Measurements from ENCODE around the gene YAF2.

YAF2 gene

DNA sequence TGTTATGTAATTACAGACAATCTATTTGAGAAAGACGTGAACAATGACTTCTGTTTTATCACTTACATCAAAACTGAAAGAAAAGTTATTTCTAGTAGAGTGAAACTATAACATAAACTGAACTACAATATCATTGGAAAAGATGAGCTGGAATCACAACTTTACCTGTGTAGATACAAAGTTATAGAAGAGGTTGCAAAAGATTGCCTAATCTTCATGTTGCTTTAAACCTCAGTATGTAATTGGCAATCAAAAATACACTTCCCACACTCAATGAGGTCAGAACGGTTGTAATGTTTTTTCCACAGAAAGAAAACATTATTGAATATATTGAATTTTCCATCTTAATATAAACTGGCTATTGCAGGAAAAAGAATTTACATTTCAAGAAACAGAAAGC lies 55.7 kb downstream of the YAF2 start:
- no peak overlapping the region for H3K4me3 ChIP-seq (ENCODE audit: low read depth in 1 of 2, low read length in 2 of 2)
- H3K27ac ChIP-seq (ENCODE audit: low read depth, low read length) = no peak overlapping the region
- peaks cover 0 to 1% of the 10 kb centered on the region in 2 donors for H3K36me3 ChIP-seq (ENCODE audit: control insufficient read depth in 1 of 2, insufficient read depth in 2 of 2, low read length in 2 of 2)

DNA sequence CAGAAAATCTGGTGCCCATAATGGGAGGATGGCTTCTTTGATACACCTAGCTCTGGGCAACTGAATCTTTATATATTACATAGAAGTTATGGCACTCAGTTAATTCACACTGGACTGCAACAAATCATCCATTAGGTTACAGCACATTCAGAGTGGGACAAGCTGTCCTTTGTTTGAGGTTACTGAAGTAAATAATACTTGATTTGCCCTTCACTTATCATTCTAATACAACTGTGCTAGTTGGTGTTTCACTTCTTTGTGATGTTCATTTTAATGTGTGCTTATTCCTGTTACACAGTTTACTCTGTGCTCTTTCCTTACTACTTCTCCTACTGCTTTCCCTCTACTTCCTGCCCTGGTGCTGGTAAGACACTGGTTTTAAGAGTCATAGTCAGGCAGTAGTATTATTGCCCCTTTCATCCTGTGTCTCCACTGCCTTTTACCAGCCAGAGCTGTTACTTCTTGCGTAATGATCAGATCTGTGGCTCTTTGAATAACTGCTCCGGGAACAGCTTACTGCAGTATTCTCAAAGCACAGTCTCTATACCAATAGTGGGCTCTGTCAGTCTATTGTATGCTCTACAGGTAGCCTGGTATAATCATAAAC lies 57.0 kb downstream of the YAF2 start:
- peaks cover 0 to 4% of the 10 kb centered on the region in 2 donors for H3K36me3 ChIP-seq (ENCODE audit: control insufficient read depth in 1 of 2, insufficient read depth in 2 of 2, low read length in 2 of 2)
- no peaks in the 10 kb centered on the region for H3K9me3 ChIP-seq (ENCODE audit: control insufficient read depth in 1 of 2, low read length in 2 of 2)
- H3K4me1 ChIP-seq (ENCODE audit: control insufficient read depth in 1 of 2, insufficient read depth in 2 of 2, low read length in 2 of 2) = no peaks in the 10 kb centered on the region
- H3K9ac ChIP-seq (ENCODE audit: low read depth in 1 of 2, low read length in 2 of 2) = no peak overlapping the region
- H3K27ac ChIP-seq (ENCODE audit: low read depth, low read length) = no peak overlapping the region
- no peaks in the 10 kb centered on the region for H3K27me3 ChIP-seq (ENCODE audit: control insufficient read depth in 1 of 2, insufficient read depth in 2 of 2, low read length in 2 of 2)
- H3K4me3 ChIP-seq (ENCODE audit: low read depth in 1 of 2, low read length in 2 of 2) = no peak overlapping the region

More for the DNA sequence above, 55.7 kb downstream of the YAF2 start:
- no peaks in the 10 kb centered on the region for H3K4me1 ChIP-seq (ENCODE audit: control insufficient read depth in 1 of 2, insufficient read depth in 2 of 2, low read length in 2 of 2)
- no peaks in the 10 kb centered on the region for H3K9me3 ChIP-seq (ENCODE audit: control insufficient read depth in 1 of 2, low read length in 2 of 2)
- H3K9ac ChIP-seq (ENCODE audit: low read depth in 1 of 2, low read length in 2 of 2) = no peak overlapping the region
- no peaks in the 10 kb centered on the region for H3K27me3 ChIP-seq (ENCODE audit: control insufficient read depth in 1 of 2, insufficient read depth in 2 of 2, low read length in 2 of 2)

DNA sequence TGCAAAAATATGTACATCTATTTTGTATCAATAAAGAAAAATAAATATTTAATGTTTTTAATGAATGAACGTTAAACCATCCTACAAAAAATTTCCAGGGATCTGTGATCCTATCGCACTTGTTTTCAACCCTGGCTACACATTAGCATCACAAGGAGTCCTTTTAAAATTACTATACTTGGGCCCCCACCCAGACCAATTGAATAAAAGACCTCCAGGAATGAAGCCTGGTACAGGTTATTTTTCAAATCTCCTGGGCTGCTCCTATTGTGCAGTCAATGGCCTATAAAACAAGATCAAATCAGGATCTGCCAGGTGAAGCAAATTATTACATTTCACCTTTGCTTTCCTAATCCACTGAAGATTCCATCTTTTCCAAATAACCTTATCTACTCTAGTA lies 59.9 kb downstream of the YAF2 start:
- H3K4me1 ChIP-seq (ENCODE audit: control insufficient read depth in 1 of 2, insufficient read depth in 2 of 2, low read length in 2 of 2) = no peaks in the 10 kb centered on the region
- no peak overlapping the region for H3K27ac ChIP-seq (ENCODE audit: low read depth, low read length)
- H3K9me3 ChIP-seq (ENCODE audit: control insufficient read depth in 1 of 2, low read length in 2 of 2) = no peaks in the 10 kb centered on the region
- H3K27me3 ChIP-seq (ENCODE audit: control insufficient read depth in 1 of 2, insufficient read depth in 2 of 2, low read length in 2 of 2) = no peaks in the 10 kb centered on the region
- no peak overlapping the region for H3K4me3 ChIP-seq (ENCODE audit: low read depth in 1 of 2, low read length in 2 of 2)
- peaks cover 0 to 4% of the 10 kb centered on the region in 2 donors for H3K36me3 ChIP-seq (ENCODE audit: control insufficient read depth in 1 of 2, insufficient read depth in 2 of 2, low read length in 2 of 2)
- no peak overlapping the region for H3K9ac ChIP-seq (ENCODE audit: low read depth in 1 of 2, low read length in 2 of 2)

DNA sequence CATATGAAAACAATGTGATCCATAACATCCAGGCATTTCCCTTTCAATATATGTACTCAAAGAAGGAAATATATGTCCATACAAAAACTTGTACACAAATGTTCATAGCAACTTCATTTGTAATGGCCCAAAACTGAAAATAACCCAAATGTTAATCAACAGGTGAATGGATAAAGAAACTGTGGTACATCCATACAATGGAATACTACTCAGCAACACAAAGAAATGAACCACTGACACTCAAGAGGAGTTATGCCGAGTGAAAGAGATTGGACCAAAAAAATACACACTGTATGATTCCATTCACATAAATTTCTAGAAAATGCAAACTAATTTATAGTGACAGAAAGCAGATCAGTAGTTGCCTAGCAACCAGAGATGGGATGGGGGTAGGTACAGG lies 63.1 kb downstream of the YAF2 start:
- no peaks in the 10 kb centered on the region for H3K4me1 ChIP-seq (ENCODE audit: control insufficient read depth in 1 of 2, insufficient read depth in 2 of 2, low read length in 2 of 2)
- H3K36me3 ChIP-seq (ENCODE audit: control insufficient read depth in 1 of 2, insufficient read depth in 2 of 2, low read length in 2 of 2) = peaks cover 0 to 10% of the 10 kb centered on the region in 2 donors
- H3K4me3 ChIP-seq (ENCODE audit: low read depth in 1 of 2, low read length in 2 of 2) = no peak overlapping the region
- no peak overlapping the region for H3K27ac ChIP-seq (ENCODE audit: low read depth, low read length)
- H3K27me3 ChIP-seq (ENCODE audit: control insufficient read depth in 1 of 2, insufficient read depth in 2 of 2, low read length in 2 of 2) = no peaks in the 10 kb centered on the region
- H3K9ac ChIP-seq (ENCODE audit: low read depth in 1 of 2, low read length in 2 of 2) = no peak overlapping the region
- H3K9me3 ChIP-seq (ENCODE audit: control insufficient read depth in 1 of 2, low read length in 2 of 2) = no peaks in the 10 kb centered on the region

DNA sequence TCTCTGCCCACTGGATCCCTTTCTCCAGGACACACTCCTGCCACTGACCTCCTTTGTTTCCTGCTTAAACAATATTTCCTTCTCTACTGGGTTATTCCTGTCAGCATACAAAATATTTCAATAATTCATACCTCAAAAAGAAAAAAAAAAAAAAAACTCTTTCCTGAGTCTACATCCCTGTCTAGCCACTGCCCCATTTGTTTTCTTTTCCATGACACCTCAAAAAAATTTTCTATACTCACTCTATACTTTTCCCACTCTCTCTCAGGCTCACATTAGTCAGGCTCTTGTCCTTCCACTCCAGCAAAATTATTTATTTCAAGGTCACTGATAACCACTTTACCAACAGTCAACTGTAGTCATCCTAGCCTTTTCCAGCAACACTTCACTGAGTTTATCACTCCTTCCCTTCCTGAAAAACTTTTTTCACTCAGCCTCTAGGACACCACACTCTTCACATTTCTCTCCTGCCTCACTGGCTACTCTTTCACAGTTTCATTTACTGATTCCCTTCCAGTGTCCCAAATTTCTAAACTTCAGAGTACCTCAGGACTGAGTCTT lies 64.0 kb downstream of the YAF2 start:
- peaks cover 0 to 10% of the 10 kb centered on the region in 2 donors for H3K36me3 ChIP-seq (ENCODE audit: control insufficient read depth in 1 of 2, insufficient read depth in 2 of 2, low read length in 2 of 2)
- H3K9ac ChIP-seq (ENCODE audit: low read depth in 1 of 2, low read length in 2 of 2) = no peak overlapping the region
- H3K4me3 ChIP-seq (ENCODE audit: low read depth in 1 of 2, low read length in 2 of 2) = no peak overlapping the region
- H3K9me3 ChIP-seq (ENCODE audit: control insufficient read depth in 1 of 2, low read length in 2 of 2) = no peaks in the 10 kb centered on the region
- no peaks in the 10 kb centered on the region for H3K27me3 ChIP-seq (ENCODE audit: control insufficient read depth in 1 of 2, insufficient read depth in 2 of 2, low read length in 2 of 2)
- no peaks in the 10 kb centered on the region for H3K4me1 ChIP-seq (ENCODE audit: control insufficient read depth in 1 of 2, insufficient read depth in 2 of 2, low read length in 2 of 2)
- no peak overlapping the region for H3K27ac ChIP-seq (ENCODE audit: low read depth, low read length)

DNA sequence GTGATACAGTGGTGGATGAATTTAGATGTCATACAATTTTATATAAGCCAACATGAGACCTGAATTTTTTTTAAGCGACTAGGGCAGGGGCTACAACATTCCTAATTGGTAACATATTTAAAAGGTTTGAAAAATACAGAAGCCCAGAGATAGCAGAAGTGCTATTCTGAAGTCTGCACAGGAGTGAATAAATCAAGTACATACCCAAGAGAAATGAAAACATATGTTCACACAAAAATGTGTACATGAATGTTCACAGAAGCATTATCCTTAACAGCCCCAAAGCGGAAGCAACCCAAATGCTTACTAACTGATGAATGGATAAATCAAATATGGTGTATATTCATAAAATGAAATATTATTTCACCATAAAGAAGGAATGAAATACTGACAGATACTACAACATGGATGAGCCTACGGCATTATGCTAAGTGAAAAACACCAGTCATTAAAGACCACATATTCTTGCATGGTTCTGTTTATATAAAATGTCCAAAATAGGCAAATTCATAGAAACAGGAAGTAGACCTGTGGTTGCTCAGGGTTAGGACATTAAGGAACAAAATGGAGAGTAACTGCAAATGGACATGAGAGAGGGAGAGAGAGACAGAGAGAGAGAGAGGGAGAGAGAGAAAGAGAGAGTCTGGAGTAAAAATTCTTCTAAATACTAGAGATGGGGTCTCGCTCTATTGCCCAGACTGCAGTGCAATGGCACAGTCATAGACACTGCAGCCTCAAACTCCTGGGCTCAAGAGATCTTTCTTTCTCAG lies 65.4 kb downstream of the YAF2 start:
- H3K9ac ChIP-seq (ENCODE audit: low read depth in 1 of 2, low read length in 2 of 2) = no peak overlapping the region
- no peaks in the 10 kb centered on the region for H3K9me3 ChIP-seq (ENCODE audit: control insufficient read depth in 1 of 2, low read length in 2 of 2)
- H3K4me1 ChIP-seq (ENCODE audit: control insufficient read depth in 1 of 2, insufficient read depth in 2 of 2, low read length in 2 of 2) = no peaks in the 10 kb centered on the region
- no peak overlapping the region for H3K27ac ChIP-seq (ENCODE audit: low read depth, low read length)
- H3K36me3 ChIP-seq (ENCODE audit: control insufficient read depth in 1 of 2, insufficient read depth in 2 of 2, low read length in 2 of 2) = peaks cover 0 to 10% of the 10 kb centered on the region in 2 donors
- no peaks in the 10 kb centered on the region for H3K27me3 ChIP-seq (ENCODE audit: control insufficient read depth in 1 of 2, insufficient read depth in 2 of 2, low read length in 2 of 2)
- H3K4me3 ChIP-seq (ENCODE audit: low read depth in 1 of 2, low read length in 2 of 2) = no peak overlapping the region

DNA sequence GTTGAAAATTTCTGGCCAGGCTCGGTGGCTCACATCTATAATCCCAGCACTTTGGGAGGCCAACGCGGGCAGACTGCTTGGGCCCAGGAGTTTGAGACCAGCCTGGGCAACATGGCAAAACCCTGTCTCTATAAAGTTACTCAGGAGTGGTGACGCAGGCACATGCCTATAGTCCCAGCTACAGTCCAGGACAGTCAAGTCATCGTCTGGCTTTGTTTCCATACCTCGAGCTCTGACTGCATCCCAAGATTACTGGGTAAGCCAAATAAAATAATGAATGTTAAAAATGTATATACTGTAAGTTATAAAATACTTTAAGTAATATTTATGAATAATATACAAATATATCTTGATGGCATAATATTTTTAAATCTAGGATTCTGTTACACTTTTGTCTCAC lies 70.3 kb downstream of the YAF2 start:
- H3K4me3 ChIP-seq (ENCODE audit: low read depth in 1 of 2, low read length in 2 of 2) = no peak overlapping the region
- H3K9ac ChIP-seq (ENCODE audit: low read depth in 1 of 2, low read length in 2 of 2) = no peak overlapping the region
- H3K27me3 ChIP-seq (ENCODE audit: control insufficient read depth in 1 of 2, insufficient read depth in 2 of 2, low read length in 2 of 2) = no peaks in the 10 kb centered on the region
- H3K36me3 ChIP-seq (ENCODE audit: control insufficient read depth in 1 of 2, insufficient read depth in 2 of 2, low read length in 2 of 2) = peaks cover 0 to 6% of the 10 kb centered on the region in 2 donors
- H3K9me3 ChIP-seq (ENCODE audit: control insufficient read depth in 1 of 2, low read length in 2 of 2) = no peaks in the 10 kb centered on the region
- H3K27ac ChIP-seq (ENCODE audit: low read depth, low read length) = no peak overlapping the region
- H3K4me1 ChIP-seq (ENCODE audit: control insufficient read depth in 1 of 2, insufficient read depth in 2 of 2, low read length in 2 of 2) = peaks cover 0 to 5% of the 10 kb centered on the region in 2 donors

DNA sequence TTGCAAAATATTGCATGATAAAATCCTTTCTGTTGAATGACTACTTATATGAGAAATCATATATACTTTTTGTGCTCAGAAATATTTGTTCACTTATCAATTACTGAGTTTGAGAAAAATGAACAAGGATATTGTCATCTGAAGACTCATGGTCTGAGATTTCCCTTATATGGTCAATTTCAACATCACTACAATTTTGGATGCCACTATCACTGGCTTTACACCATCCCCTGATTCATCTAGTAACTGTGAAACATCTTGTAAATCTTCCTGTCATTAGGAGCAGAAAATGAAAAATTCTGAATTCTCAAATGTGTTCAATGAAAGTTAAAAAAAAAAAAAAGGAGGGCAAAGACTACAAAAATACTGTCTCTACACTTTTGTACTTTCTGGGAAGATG lies 71.5 kb downstream of the YAF2 start:
- Histone ChIP-seq H3K4me1 (ENCODE audit: control insufficient read depth in 1 of 2, insufficient read depth in 2 of 2, low read length in 2 of 2) (peaks cover 0 to 11% of the 10 kb centered on the region in 2 donors), H3K9ac (ENCODE audit: low read depth in 1 of 2, low read length in 2 of 2) (no peak overlapping the region), H3K27ac (ENCODE audit: low read depth, low read length) (no peak overlapping the region), H3K27me3 (ENCODE audit: control insufficient read depth in 1 of 2, insufficient read depth in 2 of 2, low read length in 2 of 2) (no peaks in the 10 kb centered on the region), H3K36me3 (ENCODE audit: control insufficient read depth in 1 of 2, insufficient read depth in 2 of 2, low read length in 2 of 2) (peaks cover 0 to 6% of the 10 kb centered on the region in 2 donors), H3K4me3 (ENCODE audit: low read depth in 1 of 2, low read length in 2 of 2) (no peak overlapping the region), H3K9me3 (ENCODE audit: control insufficient read depth in 1 of 2, low read length in 2 of 2) (no peaks in the 10 kb centered on the region)

DNA sequence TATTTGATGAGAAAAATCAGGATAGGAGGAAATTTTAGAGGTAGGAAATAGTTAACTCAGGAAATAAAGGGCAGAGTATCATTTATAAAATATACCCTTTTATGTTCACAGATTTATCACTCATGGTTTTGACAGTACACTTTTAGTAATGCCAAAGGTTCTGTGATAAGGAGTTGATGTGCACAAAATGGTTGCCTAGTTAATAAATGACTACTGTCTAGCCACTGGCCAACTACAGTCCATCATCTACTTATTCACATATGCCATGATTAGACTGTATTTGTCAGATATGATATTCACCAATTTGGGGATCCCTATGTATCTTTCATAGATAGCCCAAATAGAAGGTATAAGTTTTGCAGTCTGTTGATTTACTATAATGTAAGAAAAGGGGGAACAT lies 74.1 kb downstream of the YAF2 start:
- peaks cover 0 to 11% of the 10 kb centered on the region in 2 donors for H3K4me1 ChIP-seq (ENCODE audit: control insufficient read depth in 1 of 2, insufficient read depth in 2 of 2, low read length in 2 of 2)
- no peak overlapping the region for H3K9ac ChIP-seq (ENCODE audit: low read depth in 1 of 2, low read length in 2 of 2)
- H3K36me3 ChIP-seq (ENCODE audit: control insufficient read depth in 1 of 2, insufficient read depth in 2 of 2, low read length in 2 of 2) = peaks cover 11 to 13% of the 10 kb centered on the region in 2 donors
- H3K9me3 ChIP-seq (ENCODE audit: control insufficient read depth in 1 of 2, low read length in 2 of 2) = no peaks in the 10 kb centered on the region
- H3K27ac ChIP-seq (ENCODE audit: low read depth, low read length) = no peak overlapping the region
- no peak overlapping the region for H3K4me3 ChIP-seq (ENCODE audit: low read depth in 1 of 2, low read length in 2 of 2)
- no peaks in the 10 kb centered on the region for H3K27me3 ChIP-seq (ENCODE audit: control insufficient read depth in 1 of 2, insufficient read depth in 2 of 2, low read length in 2 of 2)

DNA sequence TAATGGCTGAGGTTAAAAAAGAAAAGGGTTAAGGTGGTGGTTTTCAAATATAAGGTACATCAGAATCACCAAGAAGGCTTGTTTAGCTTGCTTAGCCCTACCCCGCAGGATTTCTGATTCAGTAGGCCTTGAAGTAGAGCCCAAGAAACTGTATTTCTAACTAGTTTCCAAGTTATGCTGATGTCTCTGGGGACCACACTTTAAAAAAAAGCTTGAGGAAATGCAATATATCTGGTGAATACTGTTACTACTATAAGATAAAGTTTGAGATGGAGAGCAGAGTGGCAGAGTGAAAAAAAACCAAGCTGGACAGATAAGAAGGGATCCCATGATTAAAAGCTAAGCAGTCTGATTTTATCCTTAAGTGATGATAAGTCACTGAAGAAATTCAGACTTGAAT lies 75.1 kb downstream of the YAF2 start:
- H3K36me3 ChIP-seq (ENCODE audit: control insufficient read depth in 1 of 2, insufficient read depth in 2 of 2, low read length in 2 of 2) = peaks cover 11 to 13% of the 10 kb centered on the region in 2 donors
- no peak overlapping the region for H3K27ac ChIP-seq (ENCODE audit: low read depth, low read length)
- no peak overlapping the region for H3K4me3 ChIP-seq (ENCODE audit: low read depth in 1 of 2, low read length in 2 of 2)
- H3K4me1 ChIP-seq (ENCODE audit: control insufficient read depth in 1 of 2, insufficient read depth in 2 of 2, low read length in 2 of 2) = peaks cover 0 to 11% of the 10 kb centered on the region in 2 donors
- H3K9me3 ChIP-seq (ENCODE audit: control insufficient read depth in 1 of 2, low read length in 2 of 2) = no peaks in the 10 kb centered on the region
- no peaks in the 10 kb centered on the region for H3K27me3 ChIP-seq (ENCODE audit: control insufficient read depth in 1 of 2, insufficient read depth in 2 of 2, low read length in 2 of 2)
- no peak overlapping the region for H3K9ac ChIP-seq (ENCODE audit: low read depth in 1 of 2, low read length in 2 of 2)
